Measurements from ENCODE around the gene CUX1.
"Not testable (repeated sequence)": the region's sequence is repeated elsewhere in the genome, so short reads cannot be mapped to it uniquely, and the experiment has no call there.

CUX1 gene

GRCh38 chr7:101803203-101804087 is 14.0 kb upstream of the CUX1 start:
- no peak for DNase-seq

GRCh38 chr7:101804088-101804963 is 13.1 kb upstream of the CUX1 start:
- DNase-seq = no peak

GRCh38 chr7:101804967-101805366 is 12.5 kb upstream of the CUX1 start:
- no peak for DNase-seq

- no peak for DNase-seq
These were observed 4.8 kb upstream of the CUX1 start for GRCh38 chr7:101812595-101812994.

GRCh38 chr7:101813402-101814019 is 3.9 kb upstream of the CUX1 start:
- DNase-seq = no peak

GRCh38 chr7:101814081-101814990 is 3.1 kb upstream of the CUX1 start:
- DNase-seq = no peak

GRCh38 chr7:101814991-101815825 is 2.2 kb upstream of the CUX1 start:
- no peak for DNase-seq

GRCh38 chr7:101815826-101816594 is 1.4 kb upstream of the CUX1 start:
- DNase-seq = peak; percentile 11

- DNase-seq = no peak
These were observed 593 bp upstream of the CUX1 start for GRCh38 chr7:101816595-101817470.

- DNase-seq = no peak
These were observed 1.1 kb downstream of the CUX1 start for GRCh38 chr7:101818287-101819071.

GRCh38 chr7:101819183-101819582 is 1.8 kb downstream of the CUX1 start:
- no peak for DNase-seq

- no peak for DNase-seq
These were observed 2.6 kb downstream of the CUX1 start for GRCh38 chr7:101819913-101820522.

GRCh38 chr7:101820703-101821102 is 3.3 kb downstream of the CUX1 start:
- no peak for DNase-seq

- DNase-seq = not testable (repeated sequence)
These were observed 5.2 kb downstream of the CUX1 start for GRCh38 chr7:101822632-101823031.

- no peak for DNase-seq
These were observed 5.7 kb downstream of the CUX1 start for GRCh38 chr7:101823096-101823495.

GRCh38 chr7:101823596-101823995 is 6.2 kb downstream of the CUX1 start:
- no peak for DNase-seq

GRCh38 chr7:101824440-101824839 is 7.0 kb downstream of the CUX1 start:
- no peak for DNase-seq

Measured in SHP77 treated with DMSO at 0.1 percent for 48 hours (cell line).